ENCODE measurements around the gene KLK12.

KLK12 gene, protein sequence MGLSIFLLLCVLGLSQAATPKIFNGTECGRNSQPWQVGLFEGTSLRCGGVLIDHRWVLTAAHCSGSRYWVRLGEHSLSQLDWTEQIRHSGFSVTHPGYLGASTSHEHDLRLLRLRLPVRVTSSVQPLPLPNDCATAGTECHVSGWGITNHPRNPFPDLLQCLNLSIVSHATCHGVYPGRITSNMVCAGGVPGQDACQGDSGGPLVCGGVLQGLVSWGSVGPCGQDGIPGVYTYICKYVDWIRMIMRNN
- 0 reads per million in 4 experiments for total RNA-seq

DNA sequence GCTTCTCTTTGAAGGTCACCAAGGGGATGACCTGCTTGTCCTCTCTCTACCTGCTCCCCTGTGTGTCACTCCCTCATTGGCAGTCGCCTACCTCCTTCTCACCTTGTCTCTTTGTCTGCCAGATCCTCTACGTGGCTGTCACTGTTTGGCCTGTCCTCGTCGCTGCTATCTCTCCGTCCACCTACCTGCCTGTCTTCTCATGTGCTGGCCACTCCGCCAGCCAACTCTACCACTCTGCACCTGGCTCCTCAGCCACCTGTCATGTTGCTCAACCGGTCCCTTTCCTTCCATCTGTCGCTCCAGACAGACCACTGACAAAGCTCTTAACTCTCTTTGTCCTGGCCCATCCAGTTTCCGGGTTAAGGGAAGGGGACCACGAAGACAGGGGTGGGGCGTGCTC lies at the start of gene KLK12:
TSS of gene KLK12 (minus strand) at position 299 of the 400 bp plus-strand sequence. CDS start 381 bp downstream, outside the sequence.
- DNase-seq: no peak

DNA sequence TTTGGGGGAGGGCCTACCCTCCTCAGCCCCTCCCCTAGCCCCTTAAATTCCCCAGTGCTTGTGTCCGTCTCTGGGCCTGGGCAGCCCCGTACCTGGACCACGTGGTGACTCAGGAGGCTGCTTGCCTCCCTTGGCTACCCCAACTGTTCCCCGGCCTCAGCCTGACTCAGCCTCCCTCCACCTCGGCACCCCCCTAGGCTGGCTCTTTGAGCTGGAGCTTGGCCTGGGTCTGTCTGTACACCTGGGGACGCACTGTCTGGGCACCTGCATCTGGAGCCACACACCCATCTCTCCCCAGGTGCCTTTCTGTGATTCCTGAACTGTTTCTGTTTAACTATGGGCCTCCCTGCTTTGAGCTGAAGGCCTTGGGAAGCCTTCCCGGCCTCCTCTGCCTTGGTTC lies 49.7 kb upstream of the KLK12 start:
- no peak for DNase-seq

DNA sequence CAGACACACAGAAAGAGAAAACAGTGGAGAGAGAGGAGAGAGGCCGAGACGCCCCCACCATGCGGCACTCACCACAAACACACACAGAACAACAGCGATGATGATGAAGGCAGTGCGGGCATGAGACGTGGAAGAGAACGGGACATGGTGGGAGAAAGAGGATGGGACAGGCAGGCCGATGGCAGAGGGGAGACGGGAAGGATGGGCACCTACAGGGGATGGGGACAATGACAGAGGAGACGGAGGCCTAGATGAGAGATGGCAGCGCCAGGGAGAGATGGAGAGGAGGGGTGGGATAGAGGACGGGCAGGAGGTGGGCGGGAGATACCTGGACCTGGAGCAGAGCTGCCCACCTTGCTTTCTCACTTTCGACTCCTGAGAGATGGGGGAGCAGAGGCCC lies 49.0 kb upstream of the KLK12 start:
- no peak for DNase-seq

DNA sequence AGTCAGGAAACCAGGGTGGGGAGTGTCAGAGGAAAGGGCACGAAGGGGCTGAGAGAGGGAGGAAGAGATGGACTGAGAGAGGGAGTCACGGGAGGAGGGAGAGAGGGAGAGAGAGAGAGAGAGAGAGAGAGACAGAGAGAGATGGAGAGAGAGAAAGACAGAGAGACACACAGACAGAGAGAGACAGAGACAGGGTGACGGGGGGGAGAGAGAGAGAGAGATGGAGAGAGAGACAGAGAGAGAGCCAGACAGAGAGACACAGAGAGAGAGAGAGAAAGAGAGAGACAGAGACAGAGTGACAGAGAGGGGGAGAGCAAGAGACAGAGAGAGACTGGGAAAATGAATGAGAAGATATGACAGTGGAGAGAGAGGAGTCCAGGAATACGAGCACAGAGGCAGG lies 48.4 kb upstream of the KLK12 start:
- DNase-seq: no peak

DNA sequence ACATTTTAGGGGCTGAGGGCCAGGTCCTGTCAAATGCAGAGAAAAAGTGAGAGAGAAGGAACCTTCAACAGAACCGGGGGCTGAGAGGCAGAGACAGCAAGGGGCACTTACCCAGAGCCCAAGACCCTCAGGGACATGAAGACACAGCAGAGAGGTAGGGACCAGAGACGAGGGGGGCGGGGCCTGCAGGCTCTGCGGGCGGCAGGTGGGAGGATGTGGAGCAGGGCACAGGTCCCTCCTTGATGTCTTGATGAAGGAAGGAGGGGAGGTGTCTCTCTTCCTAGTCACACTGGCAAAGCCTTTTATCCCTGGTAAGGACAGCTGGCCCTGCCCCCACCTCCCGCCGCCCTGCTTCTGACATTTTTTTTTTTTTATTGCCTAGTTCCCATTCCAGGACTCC lies 47.8 kb upstream of the KLK12 start, which contains the start of gene KLK14:
TSS of gene KLK14 (minus strand) at position 277 of the 400 bp plus-strand sequence. CDS start at position 4, 273 bp downstream.
- DNase-seq: no peak

DNA sequence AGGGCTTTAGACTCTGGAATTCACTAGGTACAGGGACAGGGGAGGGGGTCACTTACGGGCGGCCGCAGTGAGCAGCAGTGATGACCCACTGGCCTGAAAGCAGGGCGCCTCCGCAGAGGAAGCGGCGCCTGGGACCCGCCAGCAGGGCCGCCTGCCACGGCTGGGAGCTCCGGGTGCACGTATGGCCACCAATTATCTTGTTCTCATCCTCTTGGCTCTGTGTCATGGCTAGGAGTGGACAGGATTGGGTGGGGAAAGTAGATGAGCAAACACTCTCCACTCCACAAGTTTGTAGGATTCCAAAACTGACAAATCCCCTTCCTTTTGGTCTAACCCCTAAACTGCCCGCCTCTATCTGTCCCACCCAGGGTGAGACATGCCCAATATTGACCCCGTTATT lies 46.7 kb upstream of the KLK12 start:
- DNase-seq: no peak

DNA sequence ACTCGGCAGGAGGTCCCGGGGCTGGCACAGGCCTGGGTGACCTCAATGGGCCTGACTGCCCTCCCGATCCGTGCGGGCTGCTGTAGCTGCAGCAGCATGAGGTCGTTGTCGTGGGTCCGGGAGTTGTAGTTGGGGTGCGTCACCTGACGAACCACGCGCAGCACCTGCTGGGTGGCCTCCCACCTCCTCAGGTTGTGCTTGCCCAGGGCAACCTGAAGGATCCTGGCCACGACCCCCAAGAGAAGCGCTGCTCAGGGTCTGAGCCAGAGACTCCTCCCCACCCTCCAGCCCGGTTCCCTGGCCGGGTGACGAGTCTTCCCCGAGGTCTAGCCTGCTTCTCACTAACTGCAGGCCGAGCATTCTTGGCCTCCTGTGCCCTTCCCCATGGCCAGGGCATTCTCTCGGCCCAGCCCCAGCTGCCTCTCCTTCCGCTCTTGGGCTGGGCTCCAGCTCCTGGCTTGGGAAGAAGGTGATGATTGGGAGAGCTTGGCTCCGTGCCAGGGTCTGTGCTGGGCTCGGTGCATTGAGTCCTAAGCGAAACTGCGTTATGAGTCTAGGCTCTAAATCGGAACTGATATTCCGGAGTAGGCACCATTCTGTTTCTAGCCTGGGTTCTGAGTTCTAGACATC lies 44.8 kb upstream of the KLK12 start:
- DNase-seq: no peak

DNA sequence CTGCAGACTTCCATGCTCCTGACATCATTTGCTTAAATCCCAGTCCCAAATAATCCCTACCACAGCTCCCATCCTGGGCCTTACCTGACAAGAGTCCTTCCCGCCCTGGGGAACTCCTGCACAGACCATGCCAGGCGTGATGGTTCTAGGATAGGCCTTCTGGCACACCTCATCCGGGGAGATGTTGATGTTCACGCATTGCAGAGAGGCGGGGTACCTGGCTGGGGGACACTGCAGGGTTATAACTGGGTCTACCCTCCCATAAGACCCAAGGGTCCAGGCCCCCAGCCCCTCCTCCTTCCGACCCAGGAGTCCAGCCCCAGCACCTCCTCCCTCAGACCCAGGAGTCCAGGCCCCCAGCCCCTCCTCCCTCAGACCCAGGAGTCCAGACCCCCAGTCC lies 43.9 kb upstream of the KLK12 start:
- DNase-seq: no peak

DNA sequence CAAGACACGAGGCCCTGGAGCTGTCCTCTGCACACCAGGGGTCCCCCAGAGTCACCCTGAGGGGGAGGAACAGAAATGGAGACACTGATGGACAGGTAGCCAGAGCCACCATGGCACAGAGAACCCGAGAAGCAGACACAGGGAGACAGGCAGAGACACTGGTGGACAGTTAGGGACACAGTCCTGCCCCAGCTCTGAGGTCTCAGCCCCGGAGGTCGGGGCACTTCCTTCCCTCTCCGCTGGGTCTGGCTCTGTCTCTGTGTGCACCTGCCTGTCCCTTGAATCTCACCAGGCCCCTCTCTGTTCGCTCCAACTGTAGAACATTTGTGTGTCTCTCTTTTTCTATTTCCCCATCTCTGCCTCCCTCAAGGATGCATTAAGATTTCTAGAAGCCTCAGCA lies 43.3 kb upstream of the KLK12 start:
- DNase-seq: no peak

DNA sequence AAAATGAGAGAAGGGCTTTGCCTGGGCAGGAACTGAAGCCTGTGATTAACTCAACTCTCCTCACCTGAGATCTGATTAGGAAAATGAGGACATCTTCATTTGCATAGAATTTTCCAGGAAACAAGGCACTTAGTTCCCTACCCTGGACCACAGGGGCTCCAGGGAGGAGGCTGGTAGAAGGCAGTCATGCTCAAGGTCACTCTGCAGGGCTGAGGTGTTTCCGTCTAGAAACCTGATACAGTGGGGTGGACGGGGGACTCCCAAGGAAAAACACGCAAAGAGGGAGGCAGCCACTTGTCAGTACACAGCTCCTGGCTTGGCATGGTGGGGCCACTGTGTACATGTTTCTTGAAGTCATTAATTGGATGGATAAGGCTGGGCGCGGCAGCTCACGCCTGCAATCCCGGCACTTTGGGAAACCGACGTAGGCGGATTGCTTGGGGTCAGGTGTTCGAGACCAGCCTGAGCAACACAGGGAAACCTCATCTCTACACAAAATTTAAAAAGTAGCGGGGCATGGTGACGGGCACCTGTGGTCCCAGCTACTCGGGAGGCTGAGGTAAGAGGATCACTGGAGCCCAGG lies 41.9 kb upstream of the KLK12 start:
- DNase-seq: no peak

DNA sequence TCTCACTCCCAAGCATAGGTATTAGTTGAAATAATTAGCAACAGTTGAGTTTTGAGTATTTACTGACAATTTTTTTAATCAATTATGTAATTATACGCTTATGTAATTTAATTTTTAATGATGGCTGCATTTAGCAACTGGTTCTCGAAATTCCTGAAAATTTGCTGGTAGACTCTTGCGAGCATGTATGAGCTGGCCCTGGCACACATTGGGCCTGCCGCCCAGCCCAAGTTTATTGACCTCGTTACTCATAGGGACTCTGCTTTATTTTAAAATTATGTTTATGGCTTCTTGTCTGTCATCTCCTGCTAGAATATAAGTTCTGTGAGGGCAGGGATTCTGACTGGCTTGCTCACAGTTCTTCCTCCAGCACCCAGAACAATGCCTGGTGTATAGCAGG lies 41.2 kb upstream of the KLK12 start:
- DNase-seq: no peak

DNA sequence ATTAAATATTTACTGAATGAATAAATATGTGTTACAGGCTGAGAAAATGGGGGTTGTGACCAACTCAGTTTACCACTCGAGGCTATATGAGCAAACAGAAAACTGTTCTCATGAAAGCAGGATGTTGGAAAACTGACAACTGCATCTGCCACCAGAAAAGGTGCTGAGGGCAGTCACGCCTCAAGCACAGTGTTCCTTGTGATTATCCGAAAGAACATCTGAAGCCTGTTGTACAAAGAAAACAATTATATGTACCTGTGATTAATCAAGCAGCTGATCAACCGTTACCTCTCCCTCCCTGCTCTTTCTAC lies 36.2 kb upstream of the KLK12 start:
- DNase-seq: no peak

DNA sequence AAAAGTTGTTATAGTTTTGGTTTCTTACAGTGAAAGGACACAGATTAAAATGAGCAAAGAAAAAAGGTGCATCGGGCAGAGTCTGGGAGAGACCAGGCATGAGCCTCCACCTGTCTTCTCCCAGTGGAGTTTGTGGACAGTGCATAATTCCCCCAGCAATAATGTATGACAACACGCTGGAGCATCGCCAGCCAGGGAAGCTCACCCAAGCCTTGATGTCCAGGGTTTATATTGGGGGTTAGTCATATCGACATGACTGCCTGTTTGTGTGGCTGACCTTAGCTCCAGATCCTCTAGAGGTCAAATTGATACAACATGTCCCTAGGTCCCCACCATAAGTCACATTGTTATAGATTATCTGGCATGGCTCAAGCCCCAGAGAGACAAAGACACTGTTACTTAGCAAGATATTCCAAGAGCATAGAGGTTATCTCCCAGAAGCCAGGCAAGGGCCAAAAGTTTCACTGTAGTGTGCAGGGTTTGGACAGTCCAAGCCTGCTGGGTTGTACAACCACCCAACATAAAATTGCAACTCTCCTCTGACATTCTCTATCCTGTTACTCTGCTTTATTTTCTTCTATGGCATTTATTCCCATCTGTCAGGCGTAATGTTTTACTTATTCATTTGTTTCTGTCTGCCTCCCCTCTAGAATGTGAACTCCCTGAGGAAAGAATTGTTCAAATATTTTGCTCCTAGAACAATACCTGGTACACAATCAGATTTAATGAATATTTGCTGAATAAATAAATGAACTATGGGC lies 35.7 kb upstream of the KLK12 start:
- DNase-seq: no peak

DNA sequence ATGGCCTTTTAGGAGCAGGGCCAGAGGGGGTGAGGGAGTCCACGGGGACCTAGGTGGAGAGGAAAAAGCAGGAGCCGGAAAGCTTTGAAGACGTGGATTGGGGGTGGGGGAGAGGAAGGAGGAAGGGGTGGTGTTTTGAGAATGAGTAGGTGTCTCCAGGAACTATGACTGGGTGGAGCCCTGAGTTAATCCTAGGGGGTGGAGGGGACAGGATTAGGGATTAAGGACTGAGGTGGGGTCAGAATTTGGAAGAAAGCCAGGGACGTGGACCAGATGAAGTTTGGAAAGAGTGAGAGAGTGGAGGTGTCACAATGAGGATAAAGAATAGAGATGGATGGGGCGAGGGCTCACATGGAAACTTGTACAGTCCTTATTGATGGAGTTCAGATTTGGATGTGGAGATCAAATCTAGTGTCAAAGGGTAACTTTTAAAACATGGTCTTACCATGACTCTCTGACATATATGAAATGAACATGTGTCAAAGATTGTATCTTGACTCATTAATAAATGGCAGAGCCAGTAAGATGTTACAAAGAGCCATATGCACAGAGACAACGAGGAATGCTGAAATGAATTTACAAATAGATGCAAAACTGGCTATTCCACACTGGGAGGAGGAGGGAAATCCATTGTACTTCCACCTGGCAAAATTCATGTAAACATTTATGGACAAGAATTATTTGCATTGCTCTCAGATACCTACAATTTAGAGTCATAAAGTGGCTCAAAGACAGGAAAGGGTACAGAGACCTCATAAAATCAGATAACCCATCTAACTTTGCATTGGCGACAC lies 31.8 kb upstream of the KLK12 start:
- no peak for DNase-seq

DNA sequence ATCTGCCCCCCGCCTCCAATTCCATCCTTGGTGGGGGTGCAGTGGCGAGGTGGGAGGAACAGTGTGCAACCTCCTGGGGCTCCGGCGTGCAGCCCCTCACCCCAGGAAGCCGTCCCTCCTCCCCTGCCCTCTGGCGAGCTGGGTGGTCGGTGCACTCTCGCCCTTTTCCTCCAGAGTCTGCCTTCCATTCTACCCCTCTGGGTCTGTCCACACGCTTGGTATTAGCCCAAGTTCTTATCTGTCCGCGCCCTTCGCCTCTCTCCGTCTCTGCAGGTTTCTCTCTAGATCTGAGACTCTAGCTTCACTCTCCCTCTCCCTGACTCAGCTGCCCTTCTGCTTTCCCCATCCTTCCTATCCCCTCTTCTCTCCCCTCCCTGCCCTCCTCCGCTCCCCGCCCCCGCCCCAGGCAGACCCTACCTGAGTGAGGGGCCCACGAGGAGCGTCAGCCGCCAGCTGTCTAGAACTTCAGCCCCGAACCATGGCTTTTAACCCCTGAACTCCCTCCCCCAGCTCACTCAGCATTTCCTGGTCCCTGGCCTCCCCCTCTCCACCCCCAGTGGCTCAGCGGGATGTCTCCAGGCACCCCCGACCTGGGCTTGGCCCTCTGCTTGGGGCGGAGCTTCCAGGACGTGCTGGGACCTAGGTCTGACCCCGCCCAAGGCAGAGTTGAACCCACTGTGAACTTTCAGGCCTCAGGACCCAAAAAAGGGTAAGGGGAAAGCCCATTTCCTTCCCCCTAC lies 30.6 kb upstream of the KLK12 start:
- DNase-seq: no peak

DNA sequence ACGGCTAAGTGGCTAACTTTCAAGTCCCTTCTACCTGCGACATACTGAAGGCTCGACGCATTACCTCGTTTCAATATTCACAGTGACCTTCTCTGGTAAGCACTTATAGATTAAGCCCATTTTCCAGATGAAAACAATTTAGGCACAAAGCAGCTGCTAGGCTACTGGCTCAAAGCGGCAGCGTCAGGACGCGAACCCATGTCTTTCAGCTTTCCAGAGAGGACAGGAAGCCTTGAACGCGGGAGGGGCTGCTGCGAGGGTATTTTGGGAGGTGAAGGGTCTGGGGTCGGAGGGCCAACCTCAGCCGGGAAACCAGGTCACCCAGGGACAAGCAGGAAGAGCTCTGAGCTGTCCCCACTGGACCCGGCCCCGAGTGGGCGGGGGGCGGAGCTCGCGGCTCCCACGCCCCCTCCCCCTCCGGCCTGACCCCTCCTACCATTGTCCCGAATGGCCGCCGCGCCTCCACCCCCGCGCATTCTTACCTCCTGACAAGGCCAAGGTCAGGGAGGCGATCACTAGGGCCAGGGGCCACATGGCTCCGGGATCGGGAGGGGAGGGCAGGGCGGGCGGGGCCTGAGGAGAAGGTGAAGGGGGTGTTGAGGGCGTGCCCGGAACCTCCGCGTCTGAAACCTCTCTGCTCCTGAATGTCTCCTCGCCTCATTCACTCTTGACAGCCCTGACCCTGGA lies 29.9 kb upstream of the KLK12 start, which contains the start of gene KLK13:
TSS of gene KLK13 (minus strand) at position 559 of the 687 bp plus-strand sequence. CDS start at position 534, 25 bp downstream.
- DNase-seq: no peak

DNA sequence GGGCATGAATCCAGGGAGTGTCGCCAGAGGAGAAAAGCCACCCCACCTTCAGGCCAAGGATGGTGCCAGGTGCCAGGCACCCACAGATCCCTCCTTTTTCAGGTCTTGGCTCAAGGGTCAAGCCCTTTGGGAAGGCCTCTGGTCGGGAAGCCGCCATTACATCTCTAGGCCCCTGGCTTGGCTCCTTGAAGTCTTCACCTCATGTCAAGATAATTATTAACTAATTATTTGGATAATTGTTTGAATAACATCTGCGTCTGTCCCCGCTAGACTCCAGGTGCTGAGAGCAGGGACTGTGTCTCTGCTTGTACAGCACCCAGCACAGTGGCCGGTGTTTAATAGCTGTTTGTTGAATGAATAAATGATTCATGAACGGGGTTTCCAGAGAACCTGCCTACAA lies 28.9 kb upstream of the KLK12 start:
- no peak for DNase-seq

DNA sequence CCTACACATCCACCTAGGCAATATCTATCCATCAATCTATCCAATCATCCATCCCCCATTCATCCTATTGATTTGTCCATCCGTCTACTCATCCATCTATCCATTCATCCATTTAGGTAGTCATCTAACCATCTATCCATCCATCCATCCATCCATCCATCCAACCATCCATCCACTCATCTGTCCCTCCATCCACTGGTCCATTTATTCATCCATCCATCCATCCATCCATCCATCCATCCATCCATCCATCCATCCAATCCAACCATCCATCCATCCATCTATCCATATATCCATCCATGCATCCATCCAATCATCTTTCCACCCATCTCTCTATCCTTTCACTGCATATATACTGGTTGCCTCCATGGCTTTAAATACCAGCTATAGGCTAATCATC lies 26.2 kb upstream of the KLK12 start:
- DNase-seq: no peak

DNA sequence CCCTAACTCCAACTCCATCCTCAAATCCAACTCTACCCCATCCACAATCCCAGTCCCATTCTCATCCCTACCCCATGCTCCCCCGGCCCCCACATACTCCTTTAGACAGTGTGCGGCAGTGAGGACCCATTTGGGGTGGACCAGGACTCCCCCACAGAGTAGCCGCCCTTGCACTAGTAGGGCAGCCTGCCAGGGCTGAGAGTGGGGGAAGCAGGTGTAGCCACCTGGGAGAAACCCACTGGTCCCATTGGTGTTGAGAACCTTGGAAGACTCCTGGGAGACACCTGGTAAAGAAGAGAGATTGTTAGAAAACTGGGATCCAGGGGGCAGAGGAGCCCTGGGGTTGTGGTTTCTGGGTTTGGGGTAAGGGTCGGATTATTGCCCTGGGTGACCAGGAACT lies 25.5 kb upstream of the KLK12 start:
- no peak for DNase-seq

DNA sequence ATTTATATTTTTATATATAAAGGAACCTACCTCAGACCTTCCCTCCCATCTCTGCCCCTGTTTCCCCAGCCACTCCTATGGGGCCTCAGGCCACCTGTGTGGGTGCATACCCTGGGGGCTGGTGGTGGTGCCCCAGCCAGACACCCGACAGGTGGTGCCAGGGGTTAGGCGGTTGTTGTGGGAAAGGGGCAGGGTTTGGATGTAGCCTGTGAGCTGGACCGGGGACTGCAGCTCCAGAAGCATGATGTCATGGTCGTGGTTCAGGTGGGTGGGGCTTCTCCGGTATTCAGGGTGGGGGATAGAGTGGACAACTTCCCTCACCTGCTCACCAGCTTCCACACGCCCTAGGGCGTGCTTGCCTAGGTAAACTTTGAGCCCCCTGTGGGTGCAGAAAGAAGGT lies 24.9 kb upstream of the KLK12 start:
- DNase-seq: no peak

DNA sequence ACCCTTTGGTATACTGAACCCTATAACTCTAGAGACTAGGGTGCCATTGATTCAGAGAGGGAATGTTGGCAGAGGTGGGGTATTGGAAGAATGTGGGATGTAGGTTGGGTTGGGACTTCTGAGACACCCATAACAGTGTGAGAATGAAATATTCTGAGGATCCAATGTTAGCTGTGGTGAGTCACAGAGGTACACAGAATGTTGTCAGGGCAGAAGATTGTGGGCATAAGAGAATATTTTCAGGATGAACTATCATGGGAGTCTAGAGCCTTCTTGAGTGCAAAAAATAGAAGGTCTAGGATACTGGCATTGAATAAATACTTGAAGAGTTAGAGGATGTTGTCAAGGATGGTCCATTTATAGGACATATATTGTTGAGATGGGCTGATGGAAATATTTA lies 21.1 kb upstream of the KLK12 start:
- no peak for DNase-seq

DNA sequence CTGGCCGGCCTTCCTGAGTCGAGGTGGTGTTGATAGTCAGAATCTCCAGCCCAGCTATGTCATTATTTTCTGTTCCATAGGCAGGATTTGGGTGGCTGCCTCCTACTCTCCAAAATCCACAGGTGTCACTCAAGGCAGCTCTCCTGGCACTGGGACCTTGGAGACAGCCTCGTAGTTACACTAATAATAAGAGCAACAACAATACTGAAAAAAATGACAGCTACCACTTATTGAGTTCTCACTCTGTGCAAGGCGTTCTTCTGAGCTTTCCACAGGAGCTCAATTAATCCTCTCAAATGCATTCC lies 12.2 kb upstream of the KLK12 start:
- no peak for DNase-seq

Data from effector CD8-positive, alpha-beta T cell (primary cell).